ENCODE results near the gene CD9.

DNA sequence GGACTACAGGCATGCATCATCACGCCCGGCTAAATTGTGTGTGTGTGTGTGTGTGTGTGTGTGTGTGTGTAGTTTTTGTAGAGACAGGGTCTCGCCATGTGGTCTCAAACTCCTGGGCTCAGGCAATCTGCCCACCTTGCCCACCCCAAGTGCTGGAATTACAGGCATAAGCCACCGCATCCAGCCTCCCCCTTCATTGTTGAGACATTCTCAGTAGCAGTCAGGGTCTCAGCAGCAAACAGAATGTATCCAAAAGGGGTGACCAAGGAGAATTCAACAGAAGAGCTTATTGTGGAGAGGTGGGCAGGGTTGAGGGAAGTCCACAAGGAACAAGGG lies 73.0 kb downstream of the CD9 start:
- TF ChIP-seq, protein P1, sequence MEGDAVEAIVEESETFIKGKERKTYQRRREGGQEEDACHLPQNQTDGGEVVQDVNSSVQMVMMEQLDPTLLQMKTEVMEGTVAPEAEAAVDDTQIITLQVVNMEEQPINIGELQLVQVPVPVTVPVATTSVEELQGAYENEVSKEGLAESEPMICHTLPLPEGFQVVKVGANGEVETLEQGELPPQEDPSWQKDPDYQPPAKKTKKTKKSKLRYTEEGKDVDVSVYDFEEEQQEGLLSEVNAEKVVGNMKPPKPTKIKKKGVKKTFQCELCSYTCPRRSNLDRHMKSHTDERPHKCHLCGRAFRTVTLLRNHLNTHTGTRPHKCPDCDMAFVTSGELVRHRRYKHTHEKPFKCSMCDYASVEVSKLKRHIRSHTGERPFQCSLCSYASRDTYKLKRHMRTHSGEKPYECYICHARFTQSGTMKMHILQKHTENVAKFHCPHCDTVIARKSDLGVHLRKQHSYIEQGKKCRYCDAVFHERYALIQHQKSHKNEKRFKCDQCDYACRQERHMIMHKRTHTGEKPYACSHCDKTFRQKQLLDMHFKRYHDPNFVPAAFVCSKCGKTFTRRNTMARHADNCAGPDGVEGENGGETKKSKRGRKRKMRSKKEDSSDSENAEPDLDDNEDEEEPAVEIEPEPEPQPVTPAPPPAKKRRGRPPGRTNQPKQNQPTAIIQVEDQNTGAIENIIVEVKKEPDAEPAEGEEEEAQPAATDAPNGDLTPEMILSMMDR (IDR thresholded peaks at IDR 0.05): no peak
- TF ChIP-seq POLR2A (IDR thresholded peaks at IDR 0.05): no peak

Data from esophagus squamous epithelium (tissue), 4 donors.